ENCODE results near the gene PFDN1. TPM values are rescaled to one million over a fixed set of nuclear protein-coding genes. Genes with fewer than 3 reads are reported as not detected.

PFDN1 gene
- total and polyA plus RNA-seq, 2 experiments from 2014 or later = 119 to 256 TPM

DNA sequence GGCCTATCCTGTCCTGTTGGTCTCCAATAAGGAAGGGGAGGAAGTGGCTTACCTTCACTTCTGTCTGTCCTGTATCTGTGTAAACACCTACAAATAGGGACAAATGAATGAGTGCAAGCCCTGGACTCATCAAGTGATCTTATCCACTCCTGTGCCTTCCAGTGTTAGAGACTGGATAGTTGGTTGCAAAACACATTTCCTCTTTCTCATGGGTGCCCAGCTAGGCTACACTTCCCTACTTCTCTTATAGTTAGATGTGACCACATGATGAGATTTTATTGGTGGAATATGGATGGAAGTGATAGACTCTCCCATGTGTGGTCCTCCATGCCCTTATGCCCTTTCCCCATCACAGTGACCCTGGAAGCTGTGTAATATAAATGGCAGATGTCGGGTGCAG is 16.9 kb upstream of the PFDN1 start (continued):
- TF ChIP-seq, protein P1, sequence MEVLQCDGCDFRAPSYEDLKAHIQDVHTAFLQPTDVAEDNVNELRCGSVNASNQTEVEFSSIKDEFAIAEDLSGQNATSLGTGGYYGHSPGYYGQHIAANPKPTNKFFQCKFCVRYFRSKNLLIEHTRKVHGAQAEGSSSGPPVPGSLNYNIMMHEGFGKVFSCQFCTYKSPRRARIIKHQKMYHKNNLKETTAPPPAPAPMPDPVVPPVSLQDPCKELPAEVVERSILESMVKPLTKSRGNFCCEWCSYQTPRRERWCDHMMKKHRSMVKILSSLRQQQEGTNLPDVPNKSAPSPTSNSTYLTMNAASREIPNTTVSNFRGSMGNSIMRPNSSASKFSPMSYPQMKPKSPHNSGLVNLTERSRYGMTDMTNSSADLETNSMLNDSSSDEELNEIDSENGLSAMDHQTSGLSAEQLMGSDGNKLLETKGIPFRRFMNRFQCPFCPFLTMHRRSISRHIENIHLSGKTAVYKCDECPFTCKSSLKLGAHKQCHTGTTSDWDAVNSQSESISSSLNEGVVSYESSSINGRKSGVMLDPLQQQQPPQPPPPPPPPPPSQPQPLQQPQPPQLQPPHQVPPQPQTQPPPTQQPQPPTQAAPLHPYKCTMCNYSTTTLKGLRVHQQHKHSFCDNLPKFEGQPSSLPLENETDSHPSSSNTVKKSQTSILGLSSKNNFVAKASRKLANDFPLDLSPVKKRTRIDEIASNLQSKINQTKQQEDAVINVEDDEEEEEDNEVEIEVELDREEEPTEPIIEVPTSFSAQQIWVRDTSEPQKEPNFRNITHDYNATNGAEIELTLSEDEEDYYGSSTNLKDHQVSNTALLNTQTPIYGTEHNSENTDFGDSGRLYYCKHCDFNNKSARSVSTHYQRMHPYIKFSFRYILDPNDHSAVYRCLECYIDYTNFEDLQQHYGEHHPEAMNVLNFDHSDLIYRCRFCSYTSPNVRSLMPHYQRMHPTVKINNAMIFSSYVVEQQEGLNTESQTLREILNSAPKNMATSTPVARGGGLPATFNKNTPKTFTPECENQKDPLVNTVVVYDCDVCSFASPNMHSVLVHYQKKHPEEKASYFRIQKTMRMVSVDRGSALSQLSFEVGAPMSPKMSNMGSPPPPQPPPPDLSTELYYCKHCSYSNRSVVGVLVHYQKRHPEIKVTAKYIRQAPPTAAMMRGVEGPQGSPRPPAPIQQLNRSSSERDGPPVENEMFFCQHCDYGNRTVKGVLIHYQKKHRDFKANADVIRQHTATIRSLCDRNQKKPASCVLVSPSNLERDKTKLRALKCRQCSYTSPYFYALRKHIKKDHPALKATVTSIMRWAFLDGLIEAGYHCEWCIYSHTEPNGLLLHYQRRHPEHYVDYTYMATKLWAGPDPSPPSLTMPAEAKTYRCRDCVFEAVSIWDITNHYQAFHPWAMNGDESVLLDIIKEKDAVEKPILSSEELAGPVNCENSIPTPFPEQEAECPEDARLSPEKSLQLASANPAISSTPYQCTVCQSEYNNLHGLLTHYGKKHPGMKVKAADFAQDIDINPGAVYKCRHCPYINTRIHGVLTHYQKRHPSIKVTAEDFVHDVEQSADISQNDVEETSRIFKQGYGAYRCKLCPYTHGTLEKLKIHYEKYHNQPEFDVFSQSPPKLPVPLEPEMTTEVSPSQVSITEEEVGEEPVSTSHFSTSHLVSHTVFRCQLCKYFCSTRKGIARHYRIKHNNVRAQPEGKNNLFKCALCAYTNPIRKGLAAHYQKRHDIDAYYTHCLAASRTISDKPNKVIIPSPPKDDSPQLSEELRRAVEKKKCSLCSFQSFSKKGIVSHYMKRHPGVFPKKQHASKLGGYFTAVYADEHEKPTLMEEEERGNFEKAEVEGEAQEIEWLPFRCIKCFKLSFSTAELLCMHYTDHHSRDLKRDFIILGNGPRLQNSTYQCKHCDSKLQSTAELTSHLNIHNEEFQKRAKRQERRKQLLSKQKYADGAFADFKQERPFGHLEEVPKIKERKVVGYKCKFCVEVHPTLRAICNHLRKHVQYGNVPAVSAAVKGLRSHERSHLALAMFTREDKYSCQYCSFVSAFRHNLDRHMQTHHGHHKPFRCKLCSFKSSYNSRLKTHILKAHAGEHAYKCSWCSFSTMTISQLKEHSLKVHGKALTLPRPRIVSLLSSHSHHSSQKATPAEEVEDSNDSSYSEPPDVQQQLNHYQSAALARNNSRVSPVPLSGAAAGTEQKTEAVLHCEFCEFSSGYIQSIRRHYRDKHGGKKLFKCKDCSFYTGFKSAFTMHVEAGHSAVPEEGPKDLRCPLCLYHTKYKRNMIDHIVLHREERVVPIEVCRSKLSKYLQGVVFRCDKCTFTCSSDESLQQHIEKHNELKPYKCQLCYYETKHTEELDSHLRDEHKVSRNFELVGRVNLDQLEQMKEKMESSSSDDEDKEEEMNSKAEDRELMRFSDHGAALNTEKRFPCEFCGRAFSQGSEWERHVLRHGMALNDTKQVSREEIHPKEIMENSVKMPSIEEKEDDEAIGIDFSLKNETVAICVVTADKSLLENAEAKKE (CRISPR knock-in tag; IDR thresholded peaks at IDR 0.05) = no peak

DNA sequence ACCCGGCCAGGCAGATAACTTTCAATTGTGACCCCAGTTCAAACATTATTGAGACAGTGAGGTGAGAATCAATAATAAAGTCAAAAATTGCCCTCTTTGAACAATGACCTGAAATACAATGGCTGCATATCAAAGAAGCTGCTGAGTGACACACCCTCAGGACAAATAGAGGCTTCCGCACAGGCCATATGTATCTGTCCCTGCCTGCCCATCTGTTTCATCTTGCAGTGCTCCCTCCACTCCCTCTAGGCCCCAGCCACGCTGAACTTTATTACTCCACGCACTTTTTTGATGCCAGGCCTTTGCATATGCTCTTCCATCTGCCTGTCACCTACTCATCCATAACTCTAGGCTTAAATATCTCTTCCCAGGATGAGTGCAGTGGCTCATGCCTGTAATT is 15.9 kb upstream of the PFDN1 start:
- no peaks in the 10 kb centered on the region for H3K4me1 ChIP-seq (ENCODE audit: insufficient read depth)
- H4K20me1 ChIP-seq (replicated peaks; ENCODE audit: insufficient read depth) = no peaks in the 10 kb centered on the region
- ATAC-seq (no peak), DNase-seq (ENCODE audit: low spot score) (no peak)
- H3K4me2 ChIP-seq = no peak overlapping the region
- H3F3A ChIP-seq (replicated peaks; ENCODE audit: low read depth) = no peaks in the 10 kb centered on the region
- no peaks in the 10 kb centered on the region for H3K36me3 ChIP-seq (ENCODE audit: insufficient read depth)
- H3K27me3 Mint-ChIP-seq (ENCODE audit: insufficient read depth, low read depth, poor library complexity) = no peaks in the 10 kb centered on the region
- no peak overlapping the region for H3K4me3 Mint-ChIP-seq
- no peak overlapping the region for H3K27ac ChIP-seq (ENCODE audit: low read depth)
- no peaks in the 10 kb centered on the region for H3K27me3 ChIP-seq (ENCODE audit: insufficient read depth)
- no peaks in the 10 kb centered on the region for H3K9me3 Mint-ChIP-seq
- no peak overlapping the region for H3K27ac Mint-ChIP-seq
- H3K4me3 ChIP-seq = no peak overlapping the region
- no peaks in the 10 kb centered on the region for H3K79me2 ChIP-seq (replicated peaks; ENCODE audit: insufficient read depth)
- no peaks in the 10 kb centered on the region for H3K36me3 Mint-ChIP-seq (ENCODE audit: low read depth)
- H3K4me1 Mint-ChIP-seq = no peaks in the 10 kb centered on the region
- H2AFZ ChIP-seq = no peak overlapping the region
- 0 out of 2 replicates have a peak, but pooled peaks cover 5% of the 10 kb centered on the region for H3K9me2 ChIP-seq (ENCODE audit: insufficient read depth)
- TF ChIP-seq, protein P2, sequence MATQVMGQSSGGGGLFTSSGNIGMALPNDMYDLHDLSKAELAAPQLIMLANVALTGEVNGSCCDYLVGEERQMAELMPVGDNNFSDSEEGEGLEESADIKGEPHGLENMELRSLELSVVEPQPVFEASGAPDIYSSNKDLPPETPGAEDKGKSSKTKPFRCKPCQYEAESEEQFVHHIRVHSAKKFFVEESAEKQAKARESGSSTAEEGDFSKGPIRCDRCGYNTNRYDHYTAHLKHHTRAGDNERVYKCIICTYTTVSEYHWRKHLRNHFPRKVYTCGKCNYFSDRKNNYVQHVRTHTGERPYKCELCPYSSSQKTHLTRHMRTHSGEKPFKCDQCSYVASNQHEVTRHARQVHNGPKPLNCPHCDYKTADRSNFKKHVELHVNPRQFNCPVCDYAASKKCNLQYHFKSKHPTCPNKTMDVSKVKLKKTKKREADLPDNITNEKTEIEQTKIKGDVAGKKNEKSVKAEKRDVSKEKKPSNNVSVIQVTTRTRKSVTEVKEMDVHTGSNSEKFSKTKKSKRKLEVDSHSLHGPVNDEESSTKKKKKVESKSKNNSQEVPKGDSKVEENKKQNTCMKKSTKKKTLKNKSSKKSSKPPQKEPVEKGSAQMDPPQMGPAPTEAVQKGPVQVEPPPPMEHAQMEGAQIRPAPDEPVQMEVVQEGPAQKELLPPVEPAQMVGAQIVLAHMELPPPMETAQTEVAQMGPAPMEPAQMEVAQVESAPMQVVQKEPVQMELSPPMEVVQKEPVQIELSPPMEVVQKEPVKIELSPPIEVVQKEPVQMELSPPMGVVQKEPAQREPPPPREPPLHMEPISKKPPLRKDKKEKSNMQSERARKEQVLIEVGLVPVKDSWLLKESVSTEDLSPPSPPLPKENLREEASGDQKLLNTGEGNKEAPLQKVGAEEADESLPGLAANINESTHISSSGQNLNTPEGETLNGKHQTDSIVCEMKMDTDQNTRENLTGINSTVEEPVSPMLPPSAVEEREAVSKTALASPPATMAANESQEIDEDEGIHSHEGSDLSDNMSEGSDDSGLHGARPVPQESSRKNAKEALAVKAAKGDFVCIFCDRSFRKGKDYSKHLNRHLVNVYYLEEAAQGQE (IDR thresholded peaks at IDR 0.05; ENCODE audit: unreplicated experiment) = no peak
- TF ChIP-seq STAT1 (IDR thresholded peaks at IDR 0.05; ENCODE audit: unreplicated experiment) (no peak), JUNB (IDR thresholded peaks at IDR 0.05; ENCODE audit: unreplicated experiment) (no peak), POLR2AphosphoS5 (IDR thresholded peaks at IDR 0.05; ENCODE audit: low read depth) (no peak), EZH2 (IDR thresholded peaks at IDR 0.05; ENCODE audit: low read depth, unreplicated experiment) (no peak)
- TF ChIP-seq, protein P1 (CRISPR knock-in tag; IDR thresholded peaks at IDR 0.05) = no peak

Measured in GM23338 (cell line).